Measurements from ENCODE around the gene LHFPL2. TPM values are rescaled to one million over a fixed set of nuclear protein-coding genes. Genes with fewer than 3 reads are reported as not detected.
A peak's percentile ranks its signal among the peaks of the same experiment; 100 is the strongest.

LHFPL2 gene
- total and polyA plus RNA-seq, 9 of the 15 experiments (the other 6 are each of a cell fraction or from before 2014, with no cell fraction given): 1.0 to 6.6 (median 4.6) TPM

DNA sequence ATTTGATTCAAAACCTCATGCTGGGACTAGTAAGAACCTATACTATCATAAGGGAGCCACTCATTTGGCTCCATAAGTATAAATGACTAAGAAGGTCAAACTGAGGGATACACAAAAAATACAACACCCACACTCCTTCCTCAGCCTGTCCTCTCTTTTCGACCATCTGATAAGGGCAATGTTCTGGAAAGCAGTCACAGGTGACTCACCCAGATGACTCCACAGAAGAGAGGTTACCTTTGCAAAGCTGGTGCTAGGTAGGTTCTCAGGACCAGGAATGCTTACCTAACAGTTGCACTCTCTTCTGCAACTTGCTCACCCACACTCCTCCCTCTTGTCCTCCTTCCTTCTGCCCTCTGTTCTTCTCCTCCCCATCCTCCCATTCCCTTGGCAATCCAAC, 32.9 kb downstream of the LHFPL2 start (continued):
- TF ChIP-seq DPF2 (IDR thresholded peaks at IDR 0.05) (peak; percentile 65), C11orf30 (IDR thresholded peaks at IDR 0.05; ENCODE audit: low read depth) (no peak), TAF1 (IDR thresholded peaks at IDR 0.05; ENCODE audit: control insufficient read depth, extremely low read depth, insufficient read depth, low read length, severe bottlenecking) (no peak), JUN (IDR thresholded peaks at IDR 0.05; ENCODE audit: borderline replicate concordance, low read depth, low read length) (peak; percentile 54; the same call in 1 of the 2 replicates), JUN (CRISPR knock-in tag; IDR thresholded peaks at IDR 0.05; ENCODE audit: borderline replicate concordance) (no peak), ARID1B (IDR thresholded peaks at IDR 0.05) (peak; percentile 58; the same call in 1 of the 2 replicates), SMAD4 (CRISPR knock-in tag; conservative IDR thresholded peaks at IDR 0.05) (no peak), ETV5 (CRISPR knock-in tag; IDR thresholded peaks at IDR 0.05; ENCODE audit: low read depth) (no peak), JUND (IDR thresholded peaks at IDR 0.05; ENCODE audit: borderline replicate concordance, low read depth, low read length) (peak; percentile 80), JUND (tag; IDR thresholded peaks at IDR 0.05; ENCODE audit: borderline replicate concordance, low read depth, low read length) (peak; percentile 72; the same call in 1 of the 3 replicates), FOXP4 (CRISPR knock-in tag; IDR thresholded peaks at IDR 0.05; ENCODE audit: borderline replicate concordance) (no peak), NR2C2 (CRISPR knock-in tag; IDR thresholded peaks at IDR 0.05) (no peak), NR2C2 (tag; IDR thresholded peaks at IDR 0.05) (no peak), LARP7 (IDR thresholded peaks at IDR 0.05) (no peak), SMARCE1 (IDR thresholded peaks at IDR 0.05) (peak; percentile 50; the same call in 1 of the 2 replicates), ZEB2 (IDR thresholded peaks at IDR 0.05) (peak; percentile 77), TOE1 (IDR thresholded peaks at IDR 0.05; ENCODE audit: borderline replicate concordance) (no peak), TOE1 (CRISPR knock-in tag; IDR thresholded peaks at IDR 0.05; ENCODE audit: borderline replicate concordance, low read depth) (no peak), PRDM10 (IDR thresholded peaks at IDR 0.05; ENCODE audit: partially characterized antibody) (no peak), CEBPG (CRISPR knock-in tag; IDR thresholded peaks at IDR 0.05) (no peak), CEBPG (tag; conservative IDR thresholded peaks at IDR 0.05 in 1 of 2, IDR thresholded peaks at IDR 0.05 in 1 of 2) (0 out of 4 replicates have a peak, but pooled peaks of 1 of the 2 experiments have one; percentile 13), ZNF143 (CRISPR knock-in tag; IDR thresholded peaks at IDR 0.05) (no peak), NFE2 (IDR thresholded peaks at IDR 0.05; ENCODE audit: low read depth) (peak; percentile 47), RCOR1 (IDR thresholded peaks at IDR 0.05; ENCODE audit: borderline replicate concordance in 1 of 2, low read depth in 2 of 2, low read length in 2 of 2) (no peak), SP2 (IDR thresholded peaks at IDR 0.05; ENCODE audit: extremely low read depth, low read depth, low read length, poor library complexity, severe bottlenecking) (no peak)

Measured in K562 (cell line).